Naive thymus-derived CD8-positive, alpha-beta T cell (primary cell): ENCODE measurements around the gene THAP3. TPM values are rescaled to one million over a fixed set of nuclear protein-coding genes. Genes with fewer than 3 reads are reported as not detected.

ENCODE experiments used
- ATAC-seq, 2 donors: fragments of 150-1000 bp; cut with Tn5 transposase in 1 of 2; sonication (Bioruptor Pico), chemical (Tn5 transposase) in 1 of 2; 1 replicate in 1 of 2; 2 replicates in 1 of 2; pipeline ENCODE4 v1.10.0; 2021; ENCODE audit warnings: mild to moderate bottlenecking in 2 of 2, moderate library complexity in 2 of 2
- POLR2A ChIA-PET: fragments of 350-600 bp; sonication (Branson Sonifier 250); formaldehyde crosslinking; loops from one replicate; lab custom pipeline; 2021; ENCODE audit warnings: antibody characterized with exemption; lab: Charles Lee
- DNase-seq, 10 donors: peaks; one replicate each; pipeline versions ENCODE4 v3.0.0 to v3.0.0-alpha.2; 2020 to 2022
- H3K27ac Mint-ChIP-seq, 10 donors: one replicate each; pipeline ENCODE4 v1.8.0; 2020 to 2022; ENCODE audit warnings: mild to moderate bottlenecking in 10 of 10, mixed read lengths in 10 of 10, moderate library complexity in 4 of 10, inconsistent platforms in 1 of 10
- H3K27me3 Mint-ChIP-seq, 5 donors: one replicate each; pipeline ENCODE4 v1.8.0; 2021 to 2022; ENCODE audit warnings: mixed read lengths in 5 of 5
- H3K36me3 Mint-ChIP-seq, 3 donors: one replicate each; pipeline ENCODE4 v1.8.0; 2020 to 2022; ENCODE audit warnings: mixed read lengths in 3 of 3, mild to moderate bottlenecking in 2 of 3, inconsistent platforms in 1 of 3
- H3K4me1 Mint-ChIP-seq, 4 donors: one replicate each; pipeline ENCODE4 v1.8.0; 2021 to 2022; ENCODE audit warnings: mixed read lengths in 4 of 4
- H3K4me3 Mint-ChIP-seq, 10 donors: one replicate each; pipeline ENCODE4 v1.8.0; 2020 to 2022; ENCODE audit warnings: mild to moderate bottlenecking in 10 of 10, mixed read lengths in 10 of 10, moderate library complexity in 6 of 10, inconsistent platforms in 1 of 10
- H3K9me3 Mint-ChIP-seq, 9 donors: one replicate each; pipeline ENCODE4 v1.8.0; 2020 to 2022; ENCODE audit warnings: mixed read lengths in 9 of 9, mild to moderate bottlenecking in 3 of 9, inconsistent platforms in 1 of 9, moderate library complexity in 1 of 9
- polyA plus RNA-seq, 3 donors: library from polyadenylated mRNA; unstranded; fragments of 300-500 nt; fragmentation: Illumina TruSeq; gene quantifications; one replicate each; pipeline ENCODE4 v1.2.3, GENCODE V29; 2021
- total RNA-seq, 8 experiments: library from RNA in 2 of 8; stranded (reverse) in 2 of 8; gene quantifications; one replicate each; pipeline ENCODE4 v1.2.3 and lab custom pipeline; 2021 to 2026

Gene THAP3
- total and polyA plus RNA-seq, 5 experiments from 2014 or later = 20.1 to 30.7 (median 26.5) TPM

DNA sequence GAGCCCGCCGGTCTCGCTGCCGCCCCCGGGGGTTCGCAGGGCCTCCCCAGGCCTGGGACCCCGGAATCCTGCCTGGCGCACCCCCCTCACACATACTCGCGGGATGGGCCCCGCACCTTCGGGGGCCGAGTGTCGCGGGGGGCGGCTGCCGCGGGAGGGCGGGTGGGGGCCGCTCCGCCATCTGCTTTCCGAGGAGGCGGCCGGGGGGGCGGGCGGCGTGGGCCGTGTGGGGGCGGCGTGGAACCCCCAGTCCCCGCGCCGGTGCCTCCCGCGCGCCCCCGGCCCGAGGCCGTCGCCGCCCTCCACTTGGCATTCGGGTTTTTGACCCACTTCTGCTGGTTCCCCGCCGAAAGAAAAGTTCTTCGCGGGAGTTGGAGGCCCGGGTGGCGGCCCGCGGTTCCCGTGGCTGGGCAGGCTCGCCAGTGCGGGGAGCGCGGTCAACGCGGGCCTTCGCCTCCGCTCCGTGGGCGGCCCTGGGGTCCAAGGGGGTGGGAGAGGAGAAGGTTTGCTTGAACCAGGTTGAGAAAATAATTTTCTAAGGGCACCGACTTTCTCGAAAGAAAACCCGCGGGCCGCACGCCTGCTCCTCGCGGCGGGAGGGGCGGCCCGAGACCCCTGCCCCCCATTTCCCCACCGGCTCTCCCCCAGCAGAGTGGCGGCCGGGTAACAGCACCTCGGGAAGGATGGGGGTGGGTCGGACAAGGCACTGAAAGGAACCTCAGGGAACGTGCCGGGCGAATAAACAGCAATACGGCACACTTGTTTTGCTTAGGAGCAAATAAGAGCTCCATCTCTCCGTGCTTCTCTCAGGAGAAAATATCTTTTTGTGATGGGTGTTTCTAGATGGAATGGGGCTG lies 9.5 kb upstream of the THAP3 start:
- ATAC-seq = no peak
- POLR2A ChIA-PET = interaction anchor here (0.6 to 10.0 kb wide), 4 partner anchors 8 to 35 kb away, joined by 3 to 156 read pairs (median 6); partner anchors contain the start of genes KLHL21, THAP3 and ZBTB48
- Mint-ChIP-seq H3K27me3 (no peaks in the 10 kb centered on the region), H3K4me3 (peak overlapping the region; percentile 61 to 87 (median 78)), H3K36me3 (peaks cover 0 to 11% (median 0%) of the 10 kb centered on the region in 3 donors), H3K27ac (peak overlapping the region; percentile 64 to 92 (median 76)), H3K4me1 (peaks cover 11 to 37% (median 24%) of the 10 kb centered on the region in 4 donors), H3K9me3 (no peaks in the 10 kb centered on the region)
- peak in 2 of 10 donors; percentile 20 to 22 for DNase-seq

DNA sequence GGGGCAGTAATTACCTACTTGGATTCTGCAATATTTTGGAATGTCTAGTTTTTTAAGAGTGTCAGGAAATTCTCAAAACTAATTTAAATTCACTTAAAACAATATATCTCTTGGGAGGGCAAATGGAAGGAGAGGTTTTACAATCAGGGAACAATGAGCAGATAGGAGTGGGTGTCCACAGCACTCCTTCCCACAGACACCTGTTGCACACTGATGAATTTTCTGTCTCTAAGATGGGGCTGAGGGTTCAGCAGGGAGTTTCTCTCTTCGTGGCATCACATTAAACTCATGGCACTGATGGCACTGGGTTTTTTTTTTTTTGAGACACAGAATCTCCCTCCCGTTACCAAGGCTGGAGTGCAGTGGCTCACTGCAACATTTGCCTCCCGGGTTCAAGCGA lies 5.6 kb upstream of the THAP3 start:
- peaks cover 0 to 33% (median 3%) of the 10 kb centered on the region in 3 donors for H3K36me3 Mint-ChIP-seq
- H3K27me3 Mint-ChIP-seq = no peaks in the 10 kb centered on the region
- DNase-seq (no peak), ATAC-seq (no peak)
- POLR2A ChIA-PET = no interaction called here
- H3K4me1 Mint-ChIP-seq = peaks cover 4 to 21% (median 12%) of the 10 kb centered on the region in 4 donors
- H3K9me3 Mint-ChIP-seq = no peaks in the 10 kb centered on the region
- H3K27ac Mint-ChIP-seq = no peak overlapping the region
- no peak overlapping the region for H3K4me3 Mint-ChIP-seq

DNA sequence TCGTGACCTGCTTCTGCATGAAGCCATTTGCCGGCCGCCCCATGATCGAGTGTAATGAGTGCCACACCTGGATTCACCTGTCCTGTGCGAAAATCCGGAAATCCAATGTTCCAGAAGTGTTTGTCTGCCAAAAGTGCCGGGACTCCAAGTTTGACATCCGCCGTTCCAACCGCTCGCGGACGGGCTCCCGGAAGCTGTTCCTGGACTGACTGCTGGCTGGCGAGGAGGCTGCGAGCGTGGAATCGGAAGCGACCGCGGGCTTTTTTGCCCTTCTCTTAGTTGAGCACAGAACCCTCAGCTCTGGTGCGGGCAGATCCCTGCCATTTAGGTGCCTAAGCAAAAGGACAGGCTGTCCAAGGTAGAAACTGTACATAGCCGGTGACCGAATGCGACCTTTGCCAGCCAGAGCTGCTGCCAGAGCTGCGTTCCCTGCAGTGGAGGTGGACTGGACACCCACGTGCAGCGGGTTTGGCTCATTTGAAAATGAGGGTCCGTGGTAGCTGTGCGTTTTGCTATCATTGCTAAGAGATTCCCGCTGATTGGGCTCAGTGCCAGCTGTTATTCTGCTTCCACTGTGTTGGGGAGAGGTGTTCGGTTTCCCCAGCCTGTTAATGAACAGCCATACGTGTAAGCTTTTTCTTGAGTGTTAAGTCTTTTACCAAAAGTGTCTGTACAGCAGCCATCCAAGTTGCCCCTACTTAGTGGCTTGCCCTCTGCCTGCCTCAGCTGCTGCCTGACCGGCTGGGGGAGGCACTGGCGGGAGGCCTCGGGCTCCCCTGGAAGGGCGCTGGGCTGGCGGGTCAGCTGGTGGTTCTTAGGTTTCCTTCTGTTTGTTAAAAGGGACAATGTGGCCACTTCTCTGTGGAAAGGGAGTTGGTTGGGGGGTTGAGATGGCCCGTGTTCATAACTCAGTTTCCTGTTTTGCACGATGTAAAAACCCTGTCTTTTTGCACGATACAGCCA lies 3.0 kb upstream of the THAP3 start:
- no peaks in the 10 kb centered on the region for H3K27me3 Mint-ChIP-seq
- POLR2A ChIA-PET = interaction anchor here (0.6 to 8.2 kb wide), 3 partner anchors 8 to 131 kb away, joined by 3 to 91 read pairs (median 4); partner anchors contain the start of genes KLHL21 and PLEKHG5
- H3K9me3 Mint-ChIP-seq = no peaks in the 10 kb centered on the region
- H3K4me1 Mint-ChIP-seq = peaks cover 5 to 25% (median 17%) of the 10 kb centered on the region in 4 donors
- no peak overlapping the region for H3K4me3 Mint-ChIP-seq
- ATAC-seq (no peak), DNase-seq (no peak)
- H3K36me3 Mint-ChIP-seq = peaks cover 0 to 33% (median 3%) of the 10 kb centered on the region in 3 donors
- no peak overlapping the region for H3K27ac Mint-ChIP-seq

DNA sequence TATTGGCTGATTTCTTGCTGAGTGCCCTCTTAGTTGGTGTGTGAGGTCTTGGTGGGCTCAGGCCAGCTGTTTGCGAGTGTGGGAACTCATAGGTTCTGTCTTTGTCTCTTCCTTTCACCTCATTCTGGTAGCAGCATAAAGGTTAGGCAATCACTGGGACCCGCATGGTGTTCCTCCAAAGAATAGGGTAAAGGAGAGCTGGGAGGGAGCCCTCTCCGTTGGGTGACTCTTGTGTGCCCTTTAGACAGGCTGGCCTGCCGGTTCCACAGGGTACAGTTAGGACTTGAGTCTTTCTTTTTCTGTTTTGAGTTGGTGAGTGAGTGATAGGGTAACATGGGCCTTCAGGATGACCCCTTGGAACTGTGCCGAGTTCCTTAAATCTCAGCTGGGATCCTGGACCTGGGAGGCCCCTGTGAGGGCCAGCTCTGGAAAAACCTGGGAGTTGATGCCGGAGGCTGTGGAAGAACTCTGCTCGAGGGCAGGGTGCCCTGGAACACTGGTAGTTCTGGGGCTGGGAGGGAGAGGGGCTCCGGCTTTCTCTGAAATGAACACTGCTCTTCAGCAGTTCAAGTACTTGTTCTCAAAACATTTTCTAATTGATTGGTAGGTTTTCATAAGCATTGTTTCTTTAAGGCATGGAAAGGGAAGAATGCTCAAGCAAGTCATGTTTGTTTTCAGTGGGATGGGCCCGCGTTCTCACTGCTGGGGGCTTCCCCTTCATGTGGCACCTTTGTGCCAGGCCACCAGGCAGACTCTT lies 2.1 kb upstream of the THAP3 start:
- Mint-ChIP-seq H3K36me3 (peaks cover 0 to 35% (median 3%) of the 10 kb centered on the region in 3 donors), H3K4me3 (peak overlapping the region in 2 of 10 donors; percentile 2 to 14), H3K9me3 (no peaks in the 10 kb centered on the region), H3K27ac (peak overlapping the region in 4 of 10 donors; percentile 13 to 81 (median 28)), H3K27me3 (no peaks in the 10 kb centered on the region), H3K4me1 (peaks cover 10 to 30% (median 23%) of the 10 kb centered on the region in 4 donors)
- POLR2A ChIA-PET = interaction anchor here (0.6 to 8.2 kb wide), 3 partner anchors 9 to 132 kb away, joined by 3 to 91 read pairs (median 4); partner anchors contain the start of genes KLHL21 and PLEKHG5
- no peak for ATAC-seq
- no peak for DNase-seq

DNA sequence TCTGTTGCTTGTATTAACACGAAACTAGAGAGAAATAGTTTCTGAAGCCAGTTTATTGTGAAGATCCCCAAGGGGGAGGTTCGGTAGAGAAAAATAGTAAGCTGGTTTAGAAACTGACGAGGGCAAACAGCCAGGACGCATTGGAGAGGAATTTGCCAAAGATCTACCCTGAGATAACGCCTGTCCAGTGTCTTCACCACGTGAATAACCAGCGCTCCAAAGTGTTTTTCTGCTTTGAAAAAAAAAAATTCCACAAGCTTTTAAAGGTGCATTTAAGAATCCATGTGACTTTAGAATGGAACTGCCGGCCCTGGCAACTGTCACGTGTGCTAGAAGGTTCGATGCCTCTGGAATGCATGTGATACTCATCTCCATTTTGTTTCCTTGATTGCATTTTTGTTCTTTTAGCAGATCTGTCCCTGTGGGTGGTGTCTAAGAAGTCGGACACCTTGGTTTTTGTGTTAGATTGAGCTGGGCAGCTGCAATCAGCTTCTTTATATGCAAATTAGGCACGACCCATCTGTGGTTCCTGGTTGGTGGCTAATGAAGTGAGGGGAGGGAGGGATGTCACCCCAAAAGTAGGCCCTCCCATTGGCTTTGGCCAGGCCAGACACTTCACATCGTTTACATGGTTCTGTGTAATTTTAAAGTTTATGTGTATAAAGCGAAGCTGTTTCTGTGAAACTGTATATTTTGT lies 1.3 kb upstream of the THAP3 start:
- Mint-ChIP-seq H3K27me3 (no peaks in the 10 kb centered on the region), H3K4me3 (peak overlapping the region in 4 of 10 donors; percentile 23 to 81 (median 34)), H3K4me1 (peaks cover 15 to 32% (median 30%) of the 10 kb centered on the region in 4 donors), H3K27ac (peak overlapping the region in 2 of 10 donors; percentile 60 to 81), H3K9me3 (no peaks in the 10 kb centered on the region), H3K36me3 (peaks cover 0 to 43% (median 3%) of the 10 kb centered on the region in 3 donors)
- DNase-seq (no peak), ATAC-seq (no peak)
- POLR2A ChIA-PET = interaction anchor here (0.6 to 8.2 kb wide), 3 partner anchors 14 to 40 kb away, joined by 3 to 91 read pairs (median 5); partner anchors contain the start of gene KLHL21

DNA sequence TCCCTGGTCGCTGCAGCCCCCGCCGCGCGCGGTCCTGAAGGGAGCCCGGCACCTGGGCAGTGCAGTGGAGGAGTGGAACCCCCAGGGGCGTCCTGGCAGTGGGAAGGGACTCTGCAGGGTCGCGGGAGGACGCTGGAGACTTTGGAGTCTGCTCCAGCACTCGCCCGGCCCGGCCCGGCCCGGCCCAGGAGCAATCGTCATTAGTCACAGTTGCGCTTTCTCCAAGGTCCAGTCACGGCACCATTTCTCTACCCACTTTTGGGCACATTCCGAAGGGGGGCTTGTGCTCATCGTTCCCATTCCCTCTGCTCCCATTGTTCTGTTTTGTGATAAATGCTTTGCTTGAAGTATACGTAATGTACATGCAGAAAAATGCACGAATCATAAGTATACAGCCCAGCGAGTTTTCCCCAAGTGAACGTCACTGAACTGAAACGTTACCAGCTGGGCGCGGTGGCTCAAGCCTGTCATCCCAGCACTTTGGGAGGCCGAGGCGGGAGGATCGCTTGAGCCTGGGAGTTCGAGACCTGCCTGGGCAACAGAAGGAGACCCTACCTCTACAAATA lies 999 bp downstream of the THAP3 start:
- peaks cover 0 to 50% (median 1%) of the 10 kb centered on the region in 3 donors for H3K36me3 Mint-ChIP-seq
- POLR2A ChIA-PET = interaction anchor here (0.6 to 8.2 kb wide), 6 partner anchors 10 to 71 kb away, joined by 3 to 91 read pairs (median 4); partner anchors contain the start of genes KLHL21, NOL9 and ZBTB48
- H3K4me3 Mint-ChIP-seq = peak overlapping the region; percentile 82 to 92 (median 90)
- ATAC-seq (peak in 1 of 2 donors; percentile 51), DNase-seq (peak in 1 of 10 donors; percentile 11)
- no peaks in the 10 kb centered on the region for H3K27me3 Mint-ChIP-seq
- H3K27ac Mint-ChIP-seq = peak overlapping the region; percentile 53 to 94 (median 87)
- H3K9me3 Mint-ChIP-seq = no peaks in the 10 kb centered on the region
- H3K4me1 Mint-ChIP-seq = peaks cover 17 to 37% (median 34%) of the 10 kb centered on the region in 4 donors

DNA sequence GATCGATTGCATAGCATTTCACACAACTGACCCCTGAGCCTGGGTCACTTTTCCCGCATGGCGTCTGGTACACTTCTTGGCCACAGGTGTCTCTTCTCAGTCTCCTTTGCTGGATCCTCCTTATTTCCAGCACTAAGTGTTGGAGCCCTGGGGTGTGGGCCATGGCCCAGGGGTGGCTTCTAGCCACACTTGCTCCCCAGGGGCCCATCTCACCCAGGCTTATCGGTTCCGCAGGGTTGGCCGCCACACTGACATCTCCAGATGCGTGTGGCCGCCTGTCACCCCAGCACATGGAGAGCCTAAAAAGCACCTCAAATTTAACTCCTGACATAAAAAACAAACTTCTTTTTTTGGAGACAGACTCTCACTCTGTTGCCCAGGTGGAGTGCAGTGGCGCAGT lies 2.4 kb downstream of the THAP3 start:
- Mint-ChIP-seq H3K4me3 (peak overlapping the region; percentile 6 to 92 (median 90)), H3K27ac (peak overlapping the region in 5 of 10 donors; percentile 53 to 90 (median 72)), H3K36me3 (peaks cover 0 to 46% (median 1%) of the 10 kb centered on the region in 3 donors), H3K9me3 (no peaks in the 10 kb centered on the region), H3K4me1 (peaks cover 17 to 37% (median 34%) of the 10 kb centered on the region in 4 donors), H3K27me3 (no peaks in the 10 kb centered on the region)
- ATAC-seq (no peak), DNase-seq (no peak)
- POLR2A ChIA-PET = interaction anchor here (1.5 to 8.2 kb wide), 2 partner anchors 25 to 73 kb away, joined by 4 to 91 read pairs; partner anchors contain the start of genes KLHL21 and NOL9

DNA sequence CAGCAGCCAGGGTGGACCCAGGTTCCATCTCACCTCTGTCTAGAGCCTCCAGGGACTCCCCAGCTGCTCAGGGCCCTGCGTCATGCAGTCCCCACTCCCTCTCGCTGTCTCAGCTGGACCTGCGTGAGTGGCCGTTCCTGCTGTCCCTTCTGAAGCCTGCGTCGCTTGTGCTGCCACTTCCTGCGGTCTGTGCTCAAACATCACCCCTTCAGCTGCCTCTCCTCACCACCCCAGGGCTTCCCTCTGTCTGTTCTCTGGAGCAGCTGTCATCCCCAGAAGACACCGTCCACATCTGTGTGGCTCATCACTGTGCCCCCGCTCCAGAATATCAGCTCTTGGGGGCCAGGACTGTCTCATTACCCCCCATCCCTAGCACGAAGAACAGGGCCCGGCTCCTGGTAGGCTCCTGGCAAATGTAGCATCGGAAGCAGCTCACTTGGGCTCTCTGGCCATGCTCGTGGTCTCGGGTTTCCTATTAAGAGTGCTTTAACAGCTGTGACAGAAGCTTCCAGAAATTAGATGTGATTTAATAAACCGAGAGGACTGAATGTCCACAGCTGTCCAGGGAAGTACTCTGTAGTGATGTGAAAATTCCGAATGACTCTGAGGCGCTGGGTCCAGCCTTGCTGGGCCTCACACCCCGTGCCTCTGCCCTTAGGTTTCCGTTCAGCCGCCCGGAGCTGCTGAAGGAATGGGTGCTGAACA lies 3.3 kb downstream of the THAP3 start:
- Mint-ChIP-seq H3K9me3 (no peaks in the 10 kb centered on the region), H3K36me3 (peaks cover 0 to 51% (median 1%) of the 10 kb centered on the region in 3 donors), H3K27ac (peak overlapping the region in 3 of 10 donors; percentile 38 to 89 (median 66)), H3K4me1 (peaks cover 17 to 37% (median 34%) of the 10 kb centered on the region in 4 donors), H3K27me3 (no peaks in the 10 kb centered on the region), H3K4me3 (peak overlapping the region in 9 of 10 donors; percentile 6 to 92 (median 69))
- DNase-seq (peak in 1 of 10 donors; percentile 50), ATAC-seq (no peak)
- POLR2A ChIA-PET = interaction anchor here (0.5 to 8.2 kb wide), 4 partner anchors 16 to 67 kb away, joined by 3 to 91 read pairs (median 5); partner anchors contain the start of gene KLHL21

DNA sequence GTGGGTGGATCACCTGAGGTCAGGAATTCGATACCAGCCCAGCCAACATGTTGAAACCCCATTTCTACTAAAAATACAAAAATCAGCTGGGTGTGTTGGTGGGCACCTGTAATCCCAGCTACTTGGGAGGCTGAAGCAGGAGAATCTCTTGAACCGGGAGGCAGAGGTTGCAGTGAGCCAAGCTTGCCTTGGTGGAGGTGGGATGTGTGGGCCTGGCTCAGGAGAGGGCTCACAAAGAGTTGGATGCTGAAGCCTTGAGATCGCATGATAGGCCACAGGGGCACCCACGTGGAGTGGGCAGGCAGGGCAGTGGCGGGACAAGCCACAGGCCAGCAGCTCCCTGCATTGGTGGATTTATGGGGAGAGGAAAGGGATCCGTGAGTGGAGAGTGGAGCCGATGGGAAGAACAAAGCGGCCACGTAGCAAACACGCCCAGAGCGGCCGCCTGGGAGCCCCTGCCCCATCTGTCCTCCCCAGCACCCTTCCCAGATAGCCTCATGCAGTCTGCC lies 4.4 kb downstream of the THAP3 start:
- Mint-ChIP-seq H3K4me1 (peaks cover 17 to 37% (median 32%) of the 10 kb centered on the region in 4 donors), H3K27ac (peak overlapping the region in 2 of 10 donors; percentile 33 to 58), H3K36me3 (peaks cover 0 to 58% (median 7%) of the 10 kb centered on the region in 3 donors), H3K9me3 (no peaks in the 10 kb centered on the region), H3K4me3 (no peak overlapping the region), H3K27me3 (no peaks in the 10 kb centered on the region)
- POLR2A ChIA-PET = interaction anchor here (8.2 kb wide), 1 partner anchor 27 kb away, joined by 91 read pairs; the partner anchor contains the start of gene KLHL21
- ATAC-seq (no peak), DNase-seq (peak in 1 of 10 donors; percentile 36)
